ENCODE results near the gene B4GALT5.
"Not testable (repeated sequence)": the region's sequence is repeated elsewhere in the genome, so short reads cannot be mapped to it uniquely, and the experiment has no call there.

B4GALT5 gene

DNA sequence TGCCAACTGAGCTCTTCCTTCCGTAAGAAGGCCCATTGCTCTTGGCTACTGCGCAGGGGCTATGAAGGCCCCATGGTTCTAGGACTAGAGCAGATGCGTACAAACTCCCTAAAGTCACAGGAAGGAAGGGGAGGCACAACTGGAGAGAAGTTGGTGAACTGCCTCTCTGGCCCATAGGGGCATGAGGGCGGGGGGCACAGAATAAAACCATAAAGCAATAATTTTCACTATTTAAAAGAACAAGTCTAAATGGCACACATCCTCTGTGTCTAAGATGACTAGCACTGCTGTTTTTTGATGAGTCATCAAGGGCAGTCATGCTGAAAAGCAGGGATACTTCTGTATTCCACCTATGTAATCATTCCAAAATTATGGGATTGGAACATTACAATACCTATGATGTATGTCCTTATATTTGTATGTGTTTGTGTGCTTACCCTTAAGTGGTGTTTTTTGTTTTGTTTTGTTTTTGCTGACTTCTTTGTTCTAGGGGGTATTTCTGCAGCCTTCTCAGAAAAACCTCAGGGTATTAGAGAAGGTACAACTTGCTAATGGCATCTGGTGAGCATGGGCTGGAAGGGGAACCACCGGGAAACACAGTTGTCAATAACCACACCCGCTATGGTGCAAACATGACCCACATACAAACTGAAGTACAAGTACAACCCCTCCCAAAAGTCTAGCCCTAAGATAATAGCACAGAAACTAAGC, 36.9 kb downstream of the B4GALT5 start:
- no peak for DNase-seq

DNA sequence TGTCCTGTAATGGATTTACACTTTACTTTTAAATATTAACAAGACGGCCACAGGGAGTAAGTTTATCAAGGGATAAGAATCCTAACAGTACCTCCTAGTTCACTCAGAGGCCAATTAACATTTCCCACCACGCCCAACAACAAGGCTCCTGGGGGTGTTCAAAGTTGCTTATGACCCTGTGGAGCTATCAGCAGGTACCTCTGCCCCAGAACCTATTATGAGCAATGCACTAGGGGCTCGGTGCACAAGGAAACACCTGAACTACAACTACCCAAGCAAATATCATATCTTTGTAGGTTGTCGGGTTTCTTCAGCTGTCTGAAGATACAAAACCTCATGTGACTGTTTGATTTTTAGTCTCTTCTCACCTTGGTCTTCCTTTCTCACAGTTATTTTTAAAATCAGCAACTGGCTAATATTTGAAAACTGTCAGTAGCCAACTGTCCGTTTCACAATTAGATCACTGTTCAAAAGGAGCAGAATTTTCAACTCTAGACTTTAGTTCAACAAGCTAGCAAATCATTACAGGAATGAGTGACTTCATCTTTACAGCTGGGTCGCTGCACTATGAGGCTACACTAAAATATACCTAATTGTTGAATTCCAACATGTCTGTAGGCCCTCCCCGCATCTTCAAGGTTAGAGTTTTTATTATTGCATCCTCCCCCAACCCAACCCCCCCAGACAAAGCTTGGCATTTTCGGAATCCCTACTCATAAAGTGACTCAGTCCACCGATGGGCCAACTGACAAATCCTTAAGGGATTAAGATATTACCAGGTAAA, 38.1 kb downstream of the B4GALT5 start:
- DNase-seq: no peak

DNA sequence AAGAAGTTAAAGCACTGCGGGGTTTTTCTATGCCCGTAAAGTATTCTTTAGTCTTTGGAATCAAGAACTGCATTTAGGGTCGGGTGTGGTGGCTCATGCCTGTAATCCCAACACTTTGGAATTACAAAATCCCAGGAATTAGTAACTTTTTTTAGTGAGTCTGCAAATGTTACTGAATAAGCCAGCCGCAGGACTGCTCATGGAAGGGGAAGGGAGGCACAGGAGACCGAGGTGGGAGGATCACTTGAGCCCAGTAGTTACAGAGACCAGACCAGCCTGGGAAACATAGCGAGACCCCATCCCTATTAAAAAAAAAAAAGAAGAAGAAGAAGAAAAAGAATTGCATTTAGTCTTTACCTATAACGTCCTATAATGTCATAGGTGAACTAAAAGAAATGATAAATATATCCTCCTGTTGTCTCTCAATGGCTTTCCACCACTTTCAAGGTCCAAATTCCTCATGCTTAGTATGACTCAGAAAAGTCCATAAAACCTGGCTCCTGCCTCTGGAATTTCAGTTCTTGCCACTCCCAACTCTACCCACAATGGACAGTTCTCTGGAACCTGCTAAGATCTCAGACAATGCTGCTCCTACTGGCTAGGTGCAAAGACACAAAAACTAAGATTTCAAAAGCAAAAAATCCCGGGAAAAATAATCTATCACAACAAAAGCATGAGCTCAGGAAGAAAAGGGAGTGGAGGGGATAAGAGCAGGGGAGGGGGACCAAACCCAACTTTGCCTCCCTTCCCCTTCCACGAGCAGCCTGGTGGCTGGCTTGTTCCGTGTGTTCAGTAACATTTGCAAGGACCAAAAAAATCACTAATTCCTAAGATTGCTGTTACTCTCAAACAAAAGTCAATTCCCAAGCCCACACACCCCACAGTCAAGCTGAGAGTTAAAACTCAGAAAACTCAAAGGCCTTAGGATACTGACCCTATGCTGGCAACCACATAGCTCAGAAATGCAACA, 39.0 kb downstream of the B4GALT5 start:
- DNase-seq: no peak

- peak; percentile 6 for DNase-seq
Measured at GRCh38 chr20:49672096-49672664, 41.5 kb downstream of the B4GALT5 start.

DNA sequence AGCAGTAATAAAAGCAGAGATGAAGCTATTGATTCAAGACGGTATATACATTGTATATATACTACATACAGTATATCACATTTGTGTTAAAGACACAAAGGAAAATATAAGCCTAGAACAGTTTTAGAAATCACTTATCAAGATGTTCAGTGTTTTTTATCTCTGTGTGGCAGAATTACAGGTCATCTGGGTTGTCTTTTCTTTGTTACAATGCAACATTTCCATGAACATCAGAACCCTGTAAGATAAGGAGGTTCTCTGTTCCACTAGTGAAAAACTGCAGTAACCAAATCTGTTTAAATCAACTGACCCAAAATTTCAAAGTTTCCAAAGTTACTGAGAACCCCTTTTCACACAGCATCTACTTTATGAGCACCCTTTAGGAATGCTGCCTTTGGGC, 42.2 kb downstream of the B4GALT5 start:
- no peak for DNase-seq

- no peak for DNase-seq
Measured at GRCh38 chr20:49669601-49670189, 44.0 kb downstream of the B4GALT5 start.

GRCh38 chr20:49668878-49669195, 44.8 kb downstream of the B4GALT5 start:
- DNase-seq: not testable (repeated sequence)

- peak; percentile 59 for DNase-seq
Measured at GRCh38 chr20:49668181-49668877, 45.3 kb downstream of the B4GALT5 start.

GRCh38 chr20:49666911-49667310, 46.8 kb downstream of the B4GALT5 start:
- DNase-seq: no peak

DNA sequence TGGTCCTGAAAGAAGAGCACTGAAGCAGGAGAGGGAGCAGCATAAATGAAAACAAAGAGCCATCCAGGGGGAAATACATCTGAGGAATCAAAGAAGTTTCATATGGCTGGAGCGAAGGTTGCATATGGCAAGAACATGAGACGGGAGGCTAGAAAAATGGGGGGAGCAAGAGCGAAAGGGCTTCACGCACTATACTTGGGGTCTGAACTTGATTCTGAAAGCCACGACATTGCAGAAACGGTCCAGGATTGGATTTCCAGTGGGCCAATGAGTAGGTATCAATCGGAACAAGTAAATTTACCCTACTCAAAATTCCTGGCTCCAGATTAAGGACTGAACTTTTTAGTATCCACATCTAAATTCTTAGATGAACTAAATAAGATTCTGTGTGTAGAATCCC, 47.9 kb downstream of the B4GALT5 start:
- no peak for DNase-seq

GRCh38 chr20:49664612-49665313, 48.9 kb downstream of the B4GALT5 start:
- DNase-seq: no peak

- DNase-seq: no peak
Measured at GRCh38 chr20:49663112-49663511, 50.6 kb downstream of the B4GALT5 start.

DNA sequence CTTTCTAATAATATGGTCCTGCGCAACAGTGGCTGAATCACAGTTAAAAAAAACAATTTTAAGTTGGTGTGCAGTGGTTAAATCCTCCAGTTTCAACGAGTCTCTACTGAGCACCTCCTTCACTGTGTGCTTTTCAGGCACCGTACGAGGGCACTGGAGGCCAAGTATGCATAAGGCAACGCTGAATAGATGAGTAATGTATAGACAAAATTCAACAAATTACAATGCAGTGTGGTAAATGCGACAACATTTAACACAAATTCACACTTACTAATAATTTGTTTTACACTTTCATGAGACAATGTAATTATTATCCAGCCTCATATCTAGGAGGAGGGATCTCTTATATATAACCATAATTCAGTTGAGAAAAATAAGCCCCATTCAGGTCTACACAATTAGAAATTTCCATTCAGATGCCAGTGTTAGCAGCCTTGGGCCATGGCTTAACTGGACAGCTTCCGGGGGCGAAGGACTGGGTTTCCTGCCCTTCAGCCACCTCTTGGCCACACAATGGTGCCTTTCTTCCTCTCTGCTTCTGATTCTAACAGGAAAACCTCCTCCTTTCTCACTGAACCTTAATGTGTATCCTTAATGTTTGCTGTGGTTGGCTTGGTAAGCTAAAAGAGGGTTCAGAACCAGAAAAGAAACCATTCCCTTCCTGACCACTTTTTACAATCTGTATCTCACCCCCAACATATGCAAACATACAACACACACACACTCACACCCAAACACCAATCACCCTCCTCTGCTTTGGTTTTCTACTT, 51.9 kb downstream of the B4GALT5 start:
- no peak for DNase-seq

DNA sequence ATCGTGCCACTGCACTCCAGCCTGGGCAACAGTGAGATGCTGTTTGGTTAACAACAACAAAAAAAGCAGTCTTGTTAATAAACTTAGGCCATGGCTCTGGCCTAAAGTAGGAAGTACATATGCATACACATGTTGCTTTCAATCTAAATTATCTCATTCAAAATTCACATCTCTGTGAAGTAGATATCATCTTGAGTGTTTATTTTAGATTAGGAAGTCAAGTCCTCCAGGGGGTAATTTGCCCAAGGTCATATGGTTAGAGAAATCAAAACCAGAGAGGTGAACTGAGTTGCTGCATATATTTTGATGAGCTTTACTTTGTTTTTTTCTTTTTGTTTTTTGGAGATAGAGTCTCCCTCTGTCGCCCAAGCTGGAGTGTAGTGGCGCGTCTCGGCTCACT, 52.8 kb downstream of the B4GALT5 start:
- no peak for DNase-seq

- peak; percentile 100 for DNase-seq
Measured at GRCh38 chr20:49659056-49659455, 54.6 kb downstream of the B4GALT5 start.

DNA sequence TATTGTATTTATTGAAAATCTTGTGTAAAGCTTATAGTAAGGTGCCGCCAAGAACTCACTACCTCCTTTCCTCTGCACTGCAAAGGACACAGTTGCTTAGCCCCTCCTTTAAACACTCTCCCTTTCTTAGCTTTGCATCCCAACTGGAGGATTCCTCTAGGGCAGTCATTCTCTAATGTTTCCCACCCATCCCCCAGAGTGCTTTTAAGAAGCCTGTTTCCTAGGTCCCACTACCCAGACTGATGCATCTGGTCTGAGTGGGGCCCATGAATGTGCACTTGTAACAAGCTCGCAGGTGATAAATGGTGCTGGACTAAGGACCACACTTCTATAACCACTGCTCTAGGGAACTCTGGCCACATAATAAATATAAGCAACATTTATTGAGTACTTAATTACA, 55.2 kb downstream of the B4GALT5 start:
- DNase-seq: no peak

GRCh38 chr20:49657118-49657901, 56.4 kb downstream of the B4GALT5 start:
- no peak for DNase-seq

- DNase-seq: no peak
Measured at GRCh38 chr20:49656304-49656703, 57.4 kb downstream of the B4GALT5 start.

GRCh38 chr20:49653925-49654434, 59.7 kb downstream of the B4GALT5 start:
- DNase-seq: no peak
